RCC 7860 (cell line): ENCODE measurements around the gene ADK.
A peak's percentile ranks its signal among the peaks of the same experiment; 100 is the strongest.
"Not testable (repeated sequence)": the region's sequence is repeated elsewhere in the genome, so short reads cannot be mapped to it uniquely, and the experiment has no call there.

Experiments used
- DNase-seq: peaks from one replicate; pipeline ENCODE4 v3.0.0-alpha.2; 2015; ENCODE audit warnings: low spot score
- FAIRE-seq: peaks from 2 replicates; lab custom pipeline; 2012; peaks lifted over from hg19 to GRCh38; lab: Jason Lieb, UNC

The ADK gene

GRCh38 chr10:74335501-74335900, 184.5 kb downstream of the ADK start:
- DNase-seq (no peak), FAIRE-seq (no peak)

DNA sequence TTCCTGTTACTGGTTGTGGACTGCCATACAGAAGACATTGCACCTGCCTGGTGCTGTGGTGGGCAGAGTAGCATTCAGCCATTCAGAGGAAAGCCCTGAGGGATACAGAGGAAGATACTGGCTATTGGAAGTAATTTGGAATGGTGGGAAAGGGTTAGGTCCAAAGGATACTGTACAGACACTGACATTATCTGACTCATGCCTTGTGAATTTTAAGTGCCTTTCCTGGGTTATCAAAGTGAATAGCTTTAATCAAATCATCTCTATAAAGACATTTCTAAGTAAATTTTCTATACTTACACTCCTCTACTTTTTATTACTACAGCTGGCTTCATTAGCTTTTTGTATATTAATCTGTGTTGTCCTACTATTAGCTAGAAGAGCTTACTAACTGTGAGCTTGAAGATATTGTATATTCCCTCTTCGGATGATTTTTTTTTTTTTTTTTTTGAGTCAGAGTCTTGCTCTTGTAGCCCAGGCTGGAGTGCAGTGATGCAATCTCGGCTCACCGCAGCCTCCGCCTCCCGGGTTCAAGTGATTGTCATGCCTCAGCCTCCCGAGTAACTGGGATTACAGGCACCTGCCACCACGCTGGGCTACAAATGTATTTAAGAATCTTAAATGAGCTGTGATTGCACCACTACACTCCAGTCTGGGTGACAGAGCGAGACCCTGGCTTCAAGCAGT, 186.5 kb downstream of the ADK start:
- no peak for FAIRE-seq

DNA sequence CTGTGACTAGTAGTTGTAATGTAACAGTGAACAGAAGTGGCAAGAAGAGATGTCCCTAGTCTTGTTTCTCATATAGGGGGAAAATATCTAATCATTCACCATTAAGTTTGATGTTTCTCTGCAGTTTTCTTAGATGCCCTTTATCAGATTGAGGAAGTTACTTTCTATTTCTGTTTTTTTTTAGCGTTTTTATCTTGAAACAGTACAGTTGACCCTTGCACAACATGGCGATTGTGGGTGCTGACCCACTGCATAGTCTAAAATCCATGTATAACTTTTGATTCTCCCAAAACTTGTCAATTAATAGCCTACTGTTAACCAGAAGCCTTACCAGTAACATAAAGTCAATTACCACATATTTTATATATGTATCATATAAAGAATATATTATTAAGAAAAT, 192.0 kb downstream of the ADK start:
- DNase-seq: no peak
- no peak for FAIRE-seq

More for the DNA sequence above, 186.5 kb downstream of the ADK start:
- peak; percentile 24 for DNase-seq

GRCh38 chr10:74343804-74344203, 192.8 kb downstream of the ADK start:
- DNase-seq (no peak), FAIRE-seq (no peak)

- DNase-seq (no peak), FAIRE-seq (no peak)
These were observed 193.3 kb downstream of the ADK start for GRCh38 chr10:74344306-74344705.

DNA sequence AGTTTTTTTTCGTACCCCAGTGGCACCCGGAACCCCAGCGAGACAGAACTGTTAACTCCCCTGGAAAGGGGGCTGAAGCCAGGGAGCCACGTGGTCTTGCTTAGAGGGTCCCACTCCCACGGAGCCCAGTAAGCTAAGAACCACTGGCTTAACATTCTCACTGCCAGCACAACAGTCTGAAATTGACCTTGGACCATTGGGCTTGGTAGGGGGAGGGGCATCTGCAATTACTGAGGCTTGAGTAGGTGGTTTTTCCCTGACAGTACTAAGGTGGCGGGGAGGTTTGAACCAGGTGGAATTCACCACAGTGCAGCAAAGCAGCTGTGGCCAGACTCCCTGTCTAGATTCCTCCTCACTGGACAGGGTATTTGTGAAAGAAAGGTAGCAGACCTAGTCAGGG, 196.5 kb downstream of the ADK start:
- DNase-seq (no peak), FAIRE-seq (no peak)

DNA sequence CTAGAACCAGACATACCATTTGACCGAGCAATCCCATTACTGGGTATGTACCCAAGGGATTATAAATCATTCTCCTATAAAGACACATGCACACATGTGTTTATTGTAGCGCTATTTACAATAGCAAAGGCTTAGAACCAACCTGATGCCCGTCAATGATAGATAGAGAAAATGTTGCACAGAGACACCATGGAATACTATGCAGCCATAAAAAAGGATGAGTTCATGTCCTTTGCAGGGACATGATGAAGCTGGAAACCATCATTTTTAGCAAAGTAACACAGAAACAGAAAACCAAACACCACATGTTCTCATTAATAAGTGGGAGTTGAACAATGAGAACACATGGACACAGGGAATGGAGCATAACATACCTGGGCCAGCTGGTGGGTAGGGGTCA, 202.0 kb downstream of the ADK start:
- DNase-seq, FAIRE-seq: not testable (repeated sequence)

DNA sequence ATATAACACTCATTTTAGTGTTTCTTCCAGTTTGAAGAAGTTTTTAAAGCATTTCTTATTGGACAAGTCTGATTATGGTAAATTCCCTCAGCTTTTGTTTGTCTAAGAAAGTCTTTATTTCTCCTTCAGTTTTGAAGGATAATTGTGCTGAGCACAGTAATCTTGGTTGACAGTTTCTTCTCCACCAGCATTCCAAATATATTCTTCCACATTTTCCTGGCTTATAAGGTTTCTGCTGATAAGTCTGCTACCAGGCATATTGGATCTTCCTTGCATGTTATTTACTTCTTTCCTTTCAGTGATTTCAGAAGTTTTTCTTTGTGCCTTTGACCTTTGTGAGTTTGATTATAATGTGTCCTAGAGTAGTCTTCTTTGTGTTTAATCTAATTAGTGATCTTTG, 210.7 kb downstream of the ADK start:
- no peak for FAIRE-seq
- DNase-seq: no peak

DNA sequence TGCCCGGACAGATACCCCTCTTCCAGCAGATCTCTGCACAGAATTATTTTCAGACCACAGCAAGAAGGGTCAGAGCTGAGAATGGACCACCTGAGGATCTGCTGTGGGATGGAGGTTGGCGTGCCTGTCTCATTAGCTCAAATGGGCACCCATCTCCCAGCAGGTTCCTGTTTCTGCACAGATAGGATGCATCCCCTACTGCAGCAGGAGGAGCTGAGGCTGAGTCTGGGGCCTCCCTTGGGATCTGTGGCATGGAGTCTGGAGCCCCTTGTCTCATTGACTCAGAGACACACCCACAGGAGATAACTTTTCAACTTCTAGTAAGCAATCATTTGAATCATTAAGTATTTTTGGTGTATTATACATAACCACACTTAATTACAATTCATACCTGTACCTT, 212.7 kb downstream of the ADK start:
- no peak for DNase-seq
- FAIRE-seq: no peak

DNA sequence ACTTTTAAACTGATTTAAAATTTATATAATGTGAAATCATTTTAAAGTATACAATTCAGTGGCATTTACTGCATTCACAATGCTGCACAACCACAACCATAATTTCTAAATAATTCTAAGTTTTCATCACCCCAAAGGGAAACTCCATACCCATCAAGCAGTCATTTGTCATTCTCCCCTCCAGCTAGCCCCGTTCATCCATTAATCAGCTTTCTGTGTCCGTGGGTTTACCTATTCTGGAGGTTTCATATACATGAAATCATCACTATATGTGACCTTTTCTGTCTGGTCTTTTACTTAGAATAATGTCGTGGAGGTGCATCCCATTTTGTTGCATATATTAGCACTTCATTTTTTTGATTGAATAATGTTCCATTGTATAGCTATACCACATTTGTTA, 214.1 kb downstream of the ADK start:
- no peak for DNase-seq
- FAIRE-seq: no peak

DNA sequence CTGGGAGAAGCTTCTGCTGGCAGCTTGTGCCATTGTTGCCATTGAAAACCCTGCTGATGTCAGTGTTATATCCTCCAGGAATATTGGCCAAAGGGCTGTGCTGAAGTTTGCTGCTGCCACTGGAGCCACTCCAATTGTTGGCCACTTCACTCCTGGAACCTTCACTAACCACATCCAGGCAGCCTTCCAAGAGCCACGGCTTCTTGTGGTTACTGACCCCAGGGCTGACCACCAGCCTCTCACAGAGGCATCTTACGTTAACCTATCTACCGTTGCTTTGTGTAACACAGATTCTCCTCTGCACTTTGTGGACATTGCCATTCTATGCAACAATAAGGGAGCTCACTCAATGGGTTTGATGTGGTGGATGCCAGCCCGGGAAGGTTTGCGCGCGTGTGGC, 220.7 kb downstream of the ADK start:
- DNase-seq (no peak), FAIRE-seq (no peak)

DNA sequence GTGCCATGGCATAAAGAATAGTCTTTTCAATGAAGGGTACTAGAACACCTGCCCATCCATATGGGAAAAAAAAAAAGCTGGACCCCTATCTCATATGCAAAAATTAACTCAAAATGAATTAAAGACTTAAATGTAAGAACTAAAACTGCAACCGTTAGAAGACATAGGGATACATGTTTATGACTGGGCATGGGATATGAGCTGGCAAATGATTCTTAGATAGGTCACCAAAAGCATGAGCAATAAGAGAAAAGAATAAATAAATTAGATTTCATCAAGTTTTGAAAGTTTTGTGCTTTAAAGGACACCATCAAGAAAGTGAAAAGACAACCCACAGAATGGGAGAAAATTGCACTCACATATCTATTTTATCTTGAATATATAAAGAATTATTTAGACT, 222.0 kb downstream of the ADK start:
- FAIRE-seq (no peak), DNase-seq (no peak)

DNA sequence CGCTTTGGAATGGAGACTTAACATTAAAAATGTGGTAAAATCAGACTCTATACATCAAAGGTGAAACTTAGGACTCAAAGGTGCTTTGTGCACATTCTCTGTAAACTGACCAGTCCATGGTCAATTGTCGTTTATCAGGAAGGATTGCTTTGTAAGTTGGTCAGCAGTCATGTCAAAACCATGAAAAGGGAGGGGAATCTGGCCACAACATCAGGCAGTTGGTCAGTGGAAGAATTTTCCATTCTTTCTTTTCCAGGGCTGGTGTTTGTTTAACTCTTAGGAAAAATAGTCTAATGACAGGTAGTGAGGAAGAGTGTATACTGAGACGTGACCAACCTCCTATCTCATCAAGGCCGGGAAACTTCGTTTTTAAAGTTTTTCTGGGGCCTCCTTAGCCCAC, 226.5 kb downstream of the ADK start:
- DNase-seq (no peak), FAIRE-seq (no peak)

GRCh38 chr10:74379474-74379873, 228.5 kb downstream of the ADK start:
- DNase-seq: no peak
- no peak for FAIRE-seq

DNA sequence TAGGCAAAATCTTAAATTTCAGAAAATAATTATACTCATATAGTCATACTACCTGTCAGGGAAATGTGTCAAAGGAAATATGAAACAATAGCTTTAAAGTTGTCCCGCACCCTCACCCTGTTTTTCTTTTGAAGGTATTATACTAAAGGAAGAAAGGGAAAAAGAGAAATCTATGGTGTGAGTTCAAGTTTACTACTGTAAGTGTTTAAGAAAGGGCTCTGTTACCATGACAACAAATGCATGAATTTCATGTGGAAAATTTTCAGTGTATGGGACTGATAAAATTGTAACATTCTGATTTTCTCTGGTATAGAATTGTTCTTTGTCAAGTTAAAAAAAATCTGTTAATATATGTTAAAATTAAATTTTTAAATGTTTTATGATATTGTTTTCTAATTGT, 229.8 kb downstream of the ADK start:
- FAIRE-seq: peak; percentile 16
- no peak for DNase-seq

DNA sequence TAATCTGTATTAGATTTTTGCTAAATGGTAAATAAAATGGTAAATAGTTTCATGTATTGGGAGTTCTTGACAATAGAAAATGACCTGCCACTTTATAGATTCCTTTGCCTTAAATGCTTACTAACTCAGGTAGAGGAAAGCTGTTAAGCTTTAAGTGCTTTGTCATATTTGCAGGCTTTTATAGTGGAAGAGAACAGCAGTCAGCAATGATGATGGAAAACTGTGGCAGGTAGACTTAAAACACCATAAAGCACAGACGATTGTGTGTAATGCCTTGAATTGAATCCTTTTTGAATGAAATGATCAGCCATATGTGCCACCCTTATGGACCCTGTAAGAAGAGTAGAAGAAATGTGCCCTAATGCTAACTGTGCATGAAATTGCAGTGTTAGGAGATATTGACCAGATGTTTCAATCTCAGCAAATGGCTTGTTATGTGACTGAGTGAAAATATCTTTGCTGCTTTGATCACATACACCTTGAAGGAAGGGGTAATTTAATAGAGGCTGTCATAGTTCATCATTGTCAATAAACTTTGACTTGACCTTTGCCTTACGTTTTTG, 230.4 kb downstream of the ADK start:
- no peak for DNase-seq
- no peak for FAIRE-seq

DNA sequence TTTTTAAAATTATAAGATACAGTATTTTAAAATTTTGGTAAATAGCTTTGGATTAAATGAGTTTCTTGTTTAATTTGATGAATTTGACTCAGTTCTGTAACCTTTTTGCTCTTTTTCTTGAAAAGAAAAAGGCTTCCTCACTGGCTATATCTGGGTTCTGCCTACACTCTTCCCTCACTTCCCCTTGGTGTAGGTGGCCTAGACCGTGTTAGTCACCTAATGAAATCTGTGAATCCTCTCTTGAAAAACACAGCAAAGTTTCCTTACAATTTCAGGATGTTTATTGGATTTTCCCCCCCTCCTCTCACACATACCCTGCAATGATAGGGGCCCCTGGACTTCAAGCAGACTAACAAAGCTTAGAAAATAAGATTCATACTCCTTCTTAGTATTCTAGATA, 231.6 kb downstream of the ADK start:
- DNase-seq (no peak), FAIRE-seq (no peak)

DNA sequence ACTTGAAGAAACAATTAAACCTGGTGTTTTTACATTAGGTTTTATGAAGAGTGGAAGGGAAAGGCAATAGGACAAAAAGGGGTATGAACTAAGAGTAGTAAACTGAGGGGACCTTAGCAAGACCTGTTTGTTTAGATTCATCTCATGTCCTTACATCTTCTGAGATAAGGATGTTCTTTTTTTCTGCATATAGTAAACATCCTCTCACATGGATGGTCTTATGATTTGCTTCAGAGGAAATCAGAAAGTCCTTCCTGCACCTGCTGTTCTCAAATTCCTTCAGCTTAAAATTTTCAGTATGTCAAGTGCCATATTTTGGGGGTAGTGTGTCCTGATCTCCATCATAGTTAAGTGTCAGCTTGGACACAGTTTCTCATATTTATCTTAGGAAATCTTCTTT, 232.6 kb downstream of the ADK start:
- FAIRE-seq (no peak), DNase-seq (no peak)

- FAIRE-seq (no peak), DNase-seq (no peak)
These were observed 233.7 kb downstream of the ADK start for GRCh38 chr10:74384615-74385183.

DNA sequence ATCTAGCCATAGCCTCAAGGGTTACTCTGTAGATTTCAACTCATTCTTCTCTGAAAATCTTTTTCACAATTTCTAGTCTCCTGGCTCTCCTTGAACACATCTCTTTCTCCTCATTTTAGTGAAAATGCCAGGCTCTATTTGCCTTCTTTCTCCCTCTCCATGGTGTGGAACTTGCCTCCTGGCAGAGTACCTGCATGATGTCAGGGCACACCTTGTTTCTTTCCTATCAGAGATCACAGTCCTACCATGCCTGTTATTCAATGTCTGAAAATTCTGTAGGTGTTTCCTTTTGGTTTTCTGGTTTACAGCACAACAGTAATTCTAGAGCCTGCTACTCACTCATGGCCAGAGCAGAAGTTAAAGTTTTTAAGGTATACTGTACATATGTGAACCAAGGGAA, 237.8 kb downstream of the ADK start:
- no peak for FAIRE-seq

GRCh38 chr10:74391786-74392185, 240.8 kb downstream of the ADK start:
- FAIRE-seq: no peak
- DNase-seq: no peak

More for the DNA sequence above, 237.8 kb downstream of the ADK start:
- DNase-seq: no peak

GRCh38 chr10:74394416-74394969, 243.5 kb downstream of the ADK start:
- FAIRE-seq (no peak), DNase-seq (no peak)
